ENCODE data around the gene AMDHD1.

Gene AMDHD1

GRCh38 chr12:95977764-95978305, 34.7 kb downstream of the AMDHD1 start:
- TF ChIP-seq CTCF (IDR thresholded peaks at IDR 0.05) = no peak
- no peak for TF ChIP-seq ZFX (IDR thresholded peaks at IDR 0.05; ENCODE audit: borderline replicate concordance)
- H3K27ac ChIP-seq = no peak overlapping the region

GRCh38 chr12:95978351-95978750, 35.2 kb downstream of the AMDHD1 start:
- no peak overlapping the region for H3K27ac ChIP-seq
- no peak for TF ChIP-seq ZFX (IDR thresholded peaks at IDR 0.05; ENCODE audit: borderline replicate concordance)
- TF ChIP-seq CTCF (IDR thresholded peaks at IDR 0.05) = no peak

GRCh38 chr12:95978774-95979173, 35.6 kb downstream of the AMDHD1 start:
- TF ChIP-seq CTCF (IDR thresholded peaks at IDR 0.05) = no peak
- no peak for TF ChIP-seq ZFX (IDR thresholded peaks at IDR 0.05; ENCODE audit: borderline replicate concordance)
- no peak overlapping the region for H3K27ac ChIP-seq

- H3K27ac ChIP-seq = no peak overlapping the region
- TF ChIP-seq ZFX (IDR thresholded peaks at IDR 0.05; ENCODE audit: borderline replicate concordance) (no peak), CTCF (IDR thresholded peaks at IDR 0.05) (no peak)
Observed at GRCh38 chr12:95980437-95980836, 37.3 kb downstream of the AMDHD1 start.

GRCh38 chr12:95982602-95983001, 39.5 kb downstream of the AMDHD1 start:
- H3K27ac ChIP-seq = no peak overlapping the region
- TF ChIP-seq ZFX (IDR thresholded peaks at IDR 0.05; ENCODE audit: borderline replicate concordance) (no peak), CTCF (IDR thresholded peaks at IDR 0.05) (no peak)

- no peak overlapping the region for H3K27ac ChIP-seq
- TF ChIP-seq CTCF (IDR thresholded peaks at IDR 0.05) (no peak), ZFX (IDR thresholded peaks at IDR 0.05; ENCODE audit: borderline replicate concordance) (no peak)
Observed at GRCh38 chr12:95984682-95985081, 41.6 kb downstream of the AMDHD1 start.

- no peak overlapping the region for H3K27ac ChIP-seq
- no peak for TF ChIP-seq CTCF (IDR thresholded peaks at IDR 0.05)
Observed at GRCh38 chr12:95986635-95987570, 43.8 kb downstream of the AMDHD1 start.

Data from 22Rv1 (cell line).